Smooth muscle cell (in vitro differentiated cells): ENCODE data around the gene TCP11L2. TPM values are rescaled to one million over a fixed set of nuclear protein-coding genes. Genes with fewer than 3 reads are reported as not detected.

Experiments
- DNase-seq: peaks from one replicate; lab custom pipeline; 2025; ENCODE audit not compliant: unreplicated experiment; lab: John Stamatoyannopoulos, UW
- H2AFZ ChIP-seq: fragments of 200-600 bp; sonication (generic); 2 replicates; pipeline ENCODE4 v1.6.0; 2016; ENCODE audit warnings: antibody characterized with exemption, low read depth, mild to moderate bottlenecking
- H3F3A ChIP-seq: fragments of 200-600 bp; sonication (generic); 2 replicates; pipeline ENCODE4 v1.6.0; 2017; ENCODE audit warnings: antibody characterized with exemption, low read depth
- H3K27ac ChIP-seq: fragments of 200-600 bp; sonication (generic); 2 replicates; pipeline ENCODE4 v1.5.1; 2016; ENCODE audit warnings: low read depth, mild to moderate bottlenecking
- H3K27me3 ChIP-seq: fragments of 200-600 bp; sonication (generic); 2 replicates; pipeline ENCODE4 v1.6.1; 2016; ENCODE audit warnings: low read depth, mild to moderate bottlenecking
- H3K36me3 ChIP-seq: fragments of 200-600 bp; sonication (generic); 2 replicates; pipeline ENCODE4 v1.5.1; 2016; ENCODE audit warnings: low read depth
- H3K4me1 ChIP-seq: fragments of 200-600 bp; sonication (generic); 2 replicates; pipeline ENCODE4 v1.5.1; 2016; ENCODE audit warnings: low read depth
- H3K4me2 ChIP-seq: fragments of 200-600 bp; sonication (generic); 2 replicates; pipeline ENCODE4 v1.6.0; 2016; ENCODE audit warnings: mild to moderate bottlenecking
- H3K4me3 ChIP-seq: fragments of 200-600 bp; sonication (generic); 2 replicates; pipeline ENCODE4 v1.5.1; 2016; ENCODE audit warnings: mild to moderate bottlenecking
- H3K79me2 ChIP-seq: fragments of 200-600 bp; sonication (generic); 2 replicates; pipeline ENCODE4 v1.6.0; 2016; ENCODE audit warnings: low read depth, mild to moderate bottlenecking
- H3K9ac ChIP-seq: fragments of 200-600 bp; sonication (generic); 2 replicates; pipeline ENCODE4 v1.6.0; 2016; ENCODE audit warnings: low read depth
- H3K9me3 ChIP-seq: fragments of 200-600 bp; sonication (generic); replicated peaks from 2 replicates; pipeline ENCODE4 v1.5.1; 2016; ENCODE audit warnings: low read depth
- H4K20me1 ChIP-seq: fragments of 200-600 bp; sonication (generic); 2 replicates; pipeline ENCODE4 v1.6.0; 2016; ENCODE audit warnings: low read depth
- CTCF ChIP-seq: fragments of 200-600 bp; sonication (generic); IDR thresholded peaks from 2 replicates; pipeline ENCODE4 v1.5.1; 2017; ENCODE audit warnings: borderline replicate concordance, mild to moderate bottlenecking, antibody characterized with exemption; ENCODE audit not compliant: insufficient read depth, poor library complexity, severe bottlenecking
- WGBS: methylation state at CpG from one replicate; pipeline ENCODE4 v1.1.7; 2016; ENCODE audit warnings: low lambda C conversion rate; 5-methylcytosine and 5-hydroxymethylcytosine counted together
- polyA plus RNA-seq: library from polyadenylated mRNA; unstranded; fragments of >200 nt; fragmentation: Nextera tagmentation; extraction: Ambion mirVana; gene quantifications from 2 replicates; pipeline ENCODE4 v1.2.1, GENCODE V29; 2016
- total RNA-seq: library from RNA; depleted of rRNA; stranded (reverse); fragments of >200 nt; gene quantifications from 2 replicates; pipeline ENCODE4 v1.2.3, GENCODE V29; 2014

The TCP11L2 gene
- total and polyA plus RNA-seq, 2 experiments from 2014 or later: 2.4 to 15.1 TPM

- Histone ChIP-seq H3K4me3 (no peak overlapping the region), H3K4me2 (no peak overlapping the region), H3K79me2 (no peaks in the 10 kb centered on the region), H3F3A (peaks cover 10% of the 10 kb centered on the region), H3K9me3 (no peaks in the 10 kb centered on the region), H3K4me1 (peaks cover 5% of the 10 kb centered on the region), H2AFZ (no peak overlapping the region), H3K27me3 (no peaks in the 10 kb centered on the region), H3K36me3 (no peaks in the 10 kb centered on the region), H4K20me1 (no peaks in the 10 kb centered on the region), H3K9ac (no peak overlapping the region), H3K27ac (no peak overlapping the region)
- WGBS: 72% methylated on average over 5 of the region's 5 CpGs
- TF ChIP-seq CTCF: no peak
- DNase-seq: no peak
Measured at GRCh38 chr12:106255952-106256351, 46.6 kb upstream of the TCP11L2 start.

- H3K9me3 ChIP-seq: no peaks in the 10 kb centered on the region
- no peaks in the 10 kb centered on the region for H3K36me3 ChIP-seq
- no peaks in the 10 kb centered on the region for H3K27me3 ChIP-seq
- peaks cover 5% of the 10 kb centered on the region for H3F3A ChIP-seq
- no peak overlapping the region for H3K27ac ChIP-seq
- no peak overlapping the region for H3K4me2 ChIP-seq
- H3K4me3 ChIP-seq: no peak overlapping the region
- no peak for TF ChIP-seq CTCF
- H2AFZ ChIP-seq: no peak overlapping the region
- H4K20me1 ChIP-seq: no peaks in the 10 kb centered on the region
- peaks cover 5% of the 10 kb centered on the region for H3K4me1 ChIP-seq
- DNase-seq: no peak
- H3K9ac ChIP-seq: no peak overlapping the region
- H3K79me2 ChIP-seq: no peaks in the 10 kb centered on the region
Measured at GRCh38 chr12:106256524-106256923, 46.0 kb upstream of the TCP11L2 start.

GRCh38 chr12:106258226-106258625, 44.3 kb upstream of the TCP11L2 start:
- H3K4me2 ChIP-seq: no peak overlapping the region
- H2AFZ ChIP-seq: no peak overlapping the region
- H3K4me1 ChIP-seq: peaks cover 5% of the 10 kb centered on the region
- no peak for DNase-seq
- no peak overlapping the region for H3K9ac ChIP-seq
- no peaks in the 10 kb centered on the region for H3K9me3 ChIP-seq
- no peak overlapping the region for H3K27ac ChIP-seq
- no peaks in the 10 kb centered on the region for H3F3A ChIP-seq
- H3K79me2 ChIP-seq: no peaks in the 10 kb centered on the region
- no peaks in the 10 kb centered on the region for H3K27me3 ChIP-seq
- 87% methylated on average over 4 of the region's 4 CpGs for WGBS
- H4K20me1 ChIP-seq: no peaks in the 10 kb centered on the region
- no peak overlapping the region for H3K4me3 ChIP-seq
- TF ChIP-seq CTCF: no peak
- no peaks in the 10 kb centered on the region for H3K36me3 ChIP-seq

GRCh38 chr12:106258935-106259334, 43.6 kb upstream of the TCP11L2 start:
- H3K4me3 ChIP-seq: no peak overlapping the region
- H3K27ac ChIP-seq: no peak overlapping the region
- H3K4me1 ChIP-seq: peaks cover 5% of the 10 kb centered on the region
- H3K79me2 ChIP-seq: no peaks in the 10 kb centered on the region
- TF ChIP-seq CTCF: no peak
- H4K20me1 ChIP-seq: no peaks in the 10 kb centered on the region
- H3K36me3 ChIP-seq: no peaks in the 10 kb centered on the region
- WGBS: 95% methylated on average over 1 of the region's 1 CpG
- no peak overlapping the region for H3K4me2 ChIP-seq
- no peak for DNase-seq
- no peaks in the 10 kb centered on the region for H3K9me3 ChIP-seq
- H2AFZ ChIP-seq: no peak overlapping the region
- no peaks in the 10 kb centered on the region for H3F3A ChIP-seq
- no peak overlapping the region for H3K9ac ChIP-seq
- no peaks in the 10 kb centered on the region for H3K27me3 ChIP-seq
